Measurements from ENCODE around the gene SMARCA2.

SMARCA2 gene

DNA sequence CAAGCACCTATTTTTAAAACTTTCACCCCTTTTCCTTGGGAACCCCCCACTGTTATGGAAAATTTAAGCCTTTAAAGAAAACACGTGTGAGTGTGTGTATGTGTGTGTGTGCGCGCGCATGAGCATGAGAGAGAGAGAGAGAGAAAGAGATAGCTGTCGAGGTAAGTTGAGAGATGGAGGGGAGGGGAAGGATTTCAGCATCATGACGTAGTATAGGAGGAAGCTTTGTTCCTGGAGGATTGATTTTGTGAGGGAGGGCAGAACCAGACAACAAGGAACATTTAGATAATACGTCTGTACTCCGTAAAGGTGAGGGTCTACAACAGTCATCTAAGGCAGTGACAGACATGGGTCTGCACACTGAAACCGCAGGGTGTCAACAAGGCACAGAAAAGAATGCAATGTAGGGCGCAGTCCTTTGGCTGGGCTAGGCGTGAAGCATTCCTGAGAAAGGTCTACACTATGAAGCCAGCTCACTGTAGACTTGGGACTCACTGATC is 227.7 kb downstream of the SMARCA2 start:
- TF ChIP-seq, protein P1, sequence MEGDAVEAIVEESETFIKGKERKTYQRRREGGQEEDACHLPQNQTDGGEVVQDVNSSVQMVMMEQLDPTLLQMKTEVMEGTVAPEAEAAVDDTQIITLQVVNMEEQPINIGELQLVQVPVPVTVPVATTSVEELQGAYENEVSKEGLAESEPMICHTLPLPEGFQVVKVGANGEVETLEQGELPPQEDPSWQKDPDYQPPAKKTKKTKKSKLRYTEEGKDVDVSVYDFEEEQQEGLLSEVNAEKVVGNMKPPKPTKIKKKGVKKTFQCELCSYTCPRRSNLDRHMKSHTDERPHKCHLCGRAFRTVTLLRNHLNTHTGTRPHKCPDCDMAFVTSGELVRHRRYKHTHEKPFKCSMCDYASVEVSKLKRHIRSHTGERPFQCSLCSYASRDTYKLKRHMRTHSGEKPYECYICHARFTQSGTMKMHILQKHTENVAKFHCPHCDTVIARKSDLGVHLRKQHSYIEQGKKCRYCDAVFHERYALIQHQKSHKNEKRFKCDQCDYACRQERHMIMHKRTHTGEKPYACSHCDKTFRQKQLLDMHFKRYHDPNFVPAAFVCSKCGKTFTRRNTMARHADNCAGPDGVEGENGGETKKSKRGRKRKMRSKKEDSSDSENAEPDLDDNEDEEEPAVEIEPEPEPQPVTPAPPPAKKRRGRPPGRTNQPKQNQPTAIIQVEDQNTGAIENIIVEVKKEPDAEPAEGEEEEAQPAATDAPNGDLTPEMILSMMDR (conservative IDR thresholded peaks at IDR 0.05; ENCODE audit: low read depth, low read length), result no peak
- peak overlapping the region; percentile 65 for H3K4me3 ChIP-seq (ENCODE audit: low read depth, low read length)
- DNase-seq (ENCODE audit: low read depth), result peak; percentile 36
